ENCODE measurements around the gene ZNF804B.

Gene ZNF804B

DNA sequence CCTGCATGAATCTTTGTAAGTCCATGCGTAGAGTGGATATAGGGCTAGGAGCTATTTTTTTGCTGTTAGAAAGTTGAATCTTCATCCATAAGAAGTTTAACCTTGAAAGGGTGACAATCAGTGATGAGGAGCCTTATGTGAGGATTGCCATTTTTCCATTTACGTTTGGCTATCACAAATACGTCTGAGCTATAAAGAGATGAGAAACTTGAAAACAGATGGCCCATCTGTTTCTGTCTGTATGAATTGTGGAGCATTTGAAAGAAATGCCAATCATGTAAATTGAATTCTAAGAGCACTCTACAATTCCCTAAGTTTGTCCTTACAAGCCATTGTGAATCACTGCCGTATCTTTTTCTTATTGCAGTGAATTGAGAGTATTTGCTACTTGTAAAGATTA lies 205.9 kb downstream of the ZNF804B start:
- H3K4me1 ChIP-seq (ENCODE audit: insufficient read depth, low read length) = peaks cover 4% of the 10 kb centered on the region; the same call in 1 of the 2 replicates
- no peaks in the 10 kb centered on the region for H3K36me3 ChIP-seq (ENCODE audit: insufficient read depth, low read length)
- no peak overlapping the region for H3K9ac ChIP-seq (ENCODE audit: low read depth, low read length)
- H3K9me3 ChIP-seq (ENCODE audit: control insufficient read depth, insufficient read depth, low read length) = no peaks in the 10 kb centered on the region

GRCh38 chr7:88967432-88967831 lies 207.9 kb downstream of the ZNF804B start:
- Histone ChIP-seq H3K36me3 (ENCODE audit: insufficient read depth, low read length) (no peaks in the 10 kb centered on the region), H3K9me3 (ENCODE audit: control insufficient read depth, insufficient read depth, low read length) (no peaks in the 10 kb centered on the region), H3K9ac (ENCODE audit: low read depth, low read length) (no peak overlapping the region), H3K4me1 (ENCODE audit: insufficient read depth, low read length) (peaks cover 4% of the 10 kb centered on the region; the same call in 1 of the 2 replicates)

- H3K9ac ChIP-seq (ENCODE audit: low read depth, low read length) = no peak overlapping the region
- peaks cover 4% of the 10 kb centered on the region; the same call in 1 of the 2 replicates for H3K4me1 ChIP-seq (ENCODE audit: insufficient read depth, low read length)
- no peaks in the 10 kb centered on the region for H3K9me3 ChIP-seq (ENCODE audit: control insufficient read depth, insufficient read depth, low read length)
These were observed 209.7 kb downstream of the ZNF804B start for GRCh38 chr7:88969167-88969566.

GRCh38 chr7:88985295-88985694 lies 225.8 kb downstream of the ZNF804B start:
- H3K4me1 ChIP-seq (ENCODE audit: insufficient read depth, low read length) = no peaks in the 10 kb centered on the region
- no peak overlapping the region for H3K9ac ChIP-seq (ENCODE audit: low read depth, low read length)
- H3K9me3 ChIP-seq (ENCODE audit: control insufficient read depth, insufficient read depth, low read length) = no peaks in the 10 kb centered on the region
- H3K36me3 ChIP-seq (ENCODE audit: insufficient read depth, low read length) = no peaks in the 10 kb centered on the region

More at GRCh38 chr7:88969167-88969566, 209.7 kb downstream of the ZNF804B start:
- H3K36me3 ChIP-seq (ENCODE audit: insufficient read depth, low read length) = no peaks in the 10 kb centered on the region

DNA sequence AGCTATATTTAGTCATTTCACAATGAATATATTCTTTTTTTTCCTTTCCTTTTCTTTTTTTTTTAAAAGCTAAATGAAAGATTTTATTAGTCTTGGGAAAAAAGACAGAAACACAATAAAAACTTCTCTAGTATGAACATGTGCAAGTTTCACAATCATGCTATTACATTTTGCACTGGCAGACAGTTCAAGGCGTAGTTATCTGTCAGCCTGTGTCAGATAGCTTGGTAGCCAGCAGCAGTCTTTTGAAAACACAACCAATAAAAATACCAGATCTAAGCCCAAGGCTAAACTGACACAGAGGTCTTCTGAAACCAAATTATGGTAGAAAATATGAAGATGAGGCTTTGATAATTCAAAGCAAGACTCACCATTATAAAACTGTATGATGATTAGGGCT lies 241.8 kb downstream of the ZNF804B start:
- no peaks in the 10 kb centered on the region for H3K4me1 ChIP-seq (ENCODE audit: insufficient read depth, low read length)
- no peaks in the 10 kb centered on the region for H3K36me3 ChIP-seq (ENCODE audit: insufficient read depth, low read length)
- H3K9ac ChIP-seq (ENCODE audit: low read depth, low read length) = no peak overlapping the region
- H3K9me3 ChIP-seq (ENCODE audit: control insufficient read depth, insufficient read depth, low read length) = no peaks in the 10 kb centered on the region

GRCh38 chr7:89002981-89003956 lies 243.8 kb downstream of the ZNF804B start:
- H3K4me1 ChIP-seq (ENCODE audit: insufficient read depth, low read length) = no peaks in the 10 kb centered on the region
- H3K36me3 ChIP-seq (ENCODE audit: insufficient read depth, low read length) = no peaks in the 10 kb centered on the region
- no peaks in the 10 kb centered on the region for H3K9me3 ChIP-seq (ENCODE audit: control insufficient read depth, insufficient read depth, low read length)
- no peak overlapping the region for H3K9ac ChIP-seq (ENCODE audit: low read depth, low read length)

DNA sequence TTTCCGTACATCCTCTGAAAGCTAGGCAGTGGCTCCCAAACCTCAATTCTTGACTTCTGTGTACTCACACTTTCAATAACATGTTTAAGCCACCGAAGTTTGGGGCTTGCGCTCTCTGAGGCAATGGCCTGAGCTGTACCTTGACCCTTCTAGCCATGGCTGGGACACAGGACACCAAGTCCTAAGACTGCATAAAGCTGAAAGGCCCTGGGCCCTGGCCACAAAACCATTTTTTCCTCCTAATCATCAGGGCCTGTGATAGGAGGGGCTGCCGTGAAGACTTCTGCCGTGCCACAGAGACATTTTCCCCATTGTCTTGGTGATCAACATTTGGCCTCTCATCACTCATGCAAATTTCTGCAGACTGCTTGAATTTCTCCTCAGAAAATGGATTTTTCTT lies 252.5 kb downstream of the ZNF804B start:
- 0 out of 2 replicates have a peak, but pooled peaks cover 3% of the 10 kb centered on the region for H3K9me3 ChIP-seq (ENCODE audit: control insufficient read depth, insufficient read depth, low read length)
- H3K9ac ChIP-seq (ENCODE audit: low read depth, low read length) = no peak overlapping the region
- H3K4me1 ChIP-seq (ENCODE audit: insufficient read depth, low read length) = no peaks in the 10 kb centered on the region
- no peaks in the 10 kb centered on the region for H3K36me3 ChIP-seq (ENCODE audit: insufficient read depth, low read length)

- Histone ChIP-seq H3K9me3 (ENCODE audit: control insufficient read depth, insufficient read depth, low read length) (no peaks in the 10 kb centered on the region), H3K36me3 (ENCODE audit: insufficient read depth, low read length) (no peaks in the 10 kb centered on the region), H3K4me1 (ENCODE audit: insufficient read depth, low read length) (no peaks in the 10 kb centered on the region), H3K9ac (ENCODE audit: low read depth, low read length) (no peak overlapping the region)
These were observed 258.2 kb downstream of the ZNF804B start for GRCh38 chr7:89017695-89018094.

GRCh38 chr7:89021741-89022140 lies 262.2 kb downstream of the ZNF804B start:
- Histone ChIP-seq H3K36me3 (ENCODE audit: insufficient read depth, low read length) (no peaks in the 10 kb centered on the region), H3K4me1 (ENCODE audit: insufficient read depth, low read length) (peaks cover 10% of the 10 kb centered on the region; the same call in 1 of the 2 replicates), H3K9me3 (ENCODE audit: control insufficient read depth, insufficient read depth, low read length) (no peaks in the 10 kb centered on the region), H3K9ac (ENCODE audit: low read depth, low read length) (no peak overlapping the region)

- peaks cover 10% of the 10 kb centered on the region; the same call in 1 of the 2 replicates for H3K4me1 ChIP-seq (ENCODE audit: insufficient read depth, low read length)
- H3K9me3 ChIP-seq (ENCODE audit: control insufficient read depth, insufficient read depth, low read length) = no peaks in the 10 kb centered on the region
- no peaks in the 10 kb centered on the region for H3K36me3 ChIP-seq (ENCODE audit: insufficient read depth, low read length)
- H3K9ac ChIP-seq (ENCODE audit: low read depth, low read length) = no peak overlapping the region
These were observed 263.7 kb downstream of the ZNF804B start for GRCh38 chr7:89023206-89023605.

DNA sequence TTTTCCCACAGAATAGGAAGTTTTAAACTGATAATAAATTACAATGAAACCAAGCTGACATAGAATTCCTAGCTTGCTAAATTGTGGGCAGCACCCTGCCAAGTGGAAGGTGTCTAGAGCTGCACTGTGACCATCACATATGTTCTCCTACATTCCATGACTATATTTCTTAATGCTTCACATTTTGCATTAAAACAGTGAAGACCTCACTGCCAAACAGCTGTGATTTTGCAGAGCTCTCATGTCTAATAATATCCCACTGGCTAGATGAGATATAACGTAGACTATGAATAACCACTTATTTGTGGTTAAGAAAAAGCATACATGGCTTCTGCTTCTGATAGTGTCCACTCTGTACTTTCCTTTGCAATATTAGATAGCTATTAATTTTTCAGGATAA lies 264.4 kb downstream of the ZNF804B start:
- Histone ChIP-seq H3K36me3 (ENCODE audit: insufficient read depth, low read length) (no peaks in the 10 kb centered on the region), H3K9me3 (ENCODE audit: control insufficient read depth, insufficient read depth, low read length) (no peaks in the 10 kb centered on the region), H3K4me1 (ENCODE audit: insufficient read depth, low read length) (peaks cover 10% of the 10 kb centered on the region; the same call in 1 of the 2 replicates), H3K9ac (ENCODE audit: low read depth, low read length) (no peak overlapping the region)

DNA sequence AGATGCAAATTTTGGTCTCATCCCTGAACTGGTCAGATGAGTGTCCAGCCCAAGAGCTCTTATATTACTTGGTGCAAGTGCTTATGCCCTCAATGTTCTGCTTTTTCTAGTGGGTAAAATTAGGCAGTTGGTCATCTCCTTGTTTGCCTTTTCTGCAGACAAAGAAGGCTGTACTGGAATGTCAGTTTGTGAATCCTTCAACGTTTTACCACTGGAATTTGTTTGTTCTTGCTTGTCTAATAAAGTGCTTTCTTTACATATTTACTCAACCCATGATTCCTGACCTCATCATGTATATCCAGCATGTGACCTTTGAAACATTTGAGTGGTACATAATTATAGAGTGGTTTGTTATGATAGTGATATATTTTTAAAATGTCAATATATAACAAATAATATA lies 268.3 kb downstream of the ZNF804B start:
- H3K36me3 ChIP-seq (ENCODE audit: insufficient read depth, low read length) = no peaks in the 10 kb centered on the region
- no peak overlapping the region for H3K9ac ChIP-seq (ENCODE audit: low read depth, low read length)
- H3K9me3 ChIP-seq (ENCODE audit: control insufficient read depth, insufficient read depth, low read length) = no peaks in the 10 kb centered on the region
- peaks cover 10% of the 10 kb centered on the region; the same call in 1 of the 2 replicates for H3K4me1 ChIP-seq (ENCODE audit: insufficient read depth, low read length)

DNA sequence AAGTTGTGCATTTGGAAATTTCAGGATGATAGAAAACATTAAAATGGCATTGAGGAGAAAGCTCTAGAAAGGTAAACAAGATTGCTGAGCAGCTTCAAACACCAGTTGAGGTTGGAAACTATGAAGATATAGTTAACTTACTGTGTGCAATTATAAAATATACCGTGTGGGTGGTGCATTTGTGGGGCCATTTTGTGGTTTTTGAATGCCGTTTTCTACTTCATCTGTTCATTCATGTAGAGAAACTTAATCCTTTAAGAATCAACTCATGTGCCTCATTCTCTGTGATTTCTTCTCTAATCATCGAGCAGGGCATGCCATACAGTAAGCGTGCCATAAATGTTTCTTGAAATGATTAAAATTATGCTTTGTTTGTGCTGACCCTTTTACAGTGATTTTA lies 268.8 kb downstream of the ZNF804B start:
- H3K9ac ChIP-seq (ENCODE audit: low read depth, low read length) = no peak overlapping the region
- no peaks in the 10 kb centered on the region for H3K9me3 ChIP-seq (ENCODE audit: control insufficient read depth, insufficient read depth, low read length)
- no peaks in the 10 kb centered on the region for H3K36me3 ChIP-seq (ENCODE audit: insufficient read depth, low read length)
- peaks cover 8% of the 10 kb centered on the region; the same call in 1 of the 2 replicates for H3K4me1 ChIP-seq (ENCODE audit: insufficient read depth, low read length)

DNA sequence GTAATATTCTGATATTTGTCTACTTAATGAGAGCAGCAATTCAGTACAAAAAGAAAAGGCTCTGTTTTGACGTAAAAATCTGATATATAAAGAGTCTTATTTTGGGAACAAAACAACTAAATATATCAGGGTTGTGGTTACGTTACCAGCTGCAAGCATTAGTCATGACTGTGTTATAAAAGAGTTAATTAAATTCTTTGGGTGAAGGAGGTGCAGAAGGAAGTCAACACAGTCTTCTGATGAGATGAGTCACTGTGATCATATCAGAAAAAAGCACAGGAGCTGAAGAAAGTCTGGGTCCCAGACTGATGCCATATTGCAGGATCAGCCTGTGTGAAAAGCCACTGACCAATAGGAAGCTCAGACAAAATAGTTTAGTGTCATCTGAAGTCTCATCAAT lies 270.4 kb downstream of the ZNF804B start:
- H3K36me3 ChIP-seq (ENCODE audit: insufficient read depth, low read length) = no peaks in the 10 kb centered on the region
- no peak overlapping the region for H3K9ac ChIP-seq (ENCODE audit: low read depth, low read length)
- H3K4me1 ChIP-seq (ENCODE audit: insufficient read depth, low read length) = no peaks in the 10 kb centered on the region
- H3K9me3 ChIP-seq (ENCODE audit: control insufficient read depth, insufficient read depth, low read length) = no peaks in the 10 kb centered on the region

- peaks cover 3% of the 10 kb centered on the region; the same call in 1 of the 2 replicates for H3K9me3 ChIP-seq (ENCODE audit: control insufficient read depth, insufficient read depth, low read length)
- H3K4me1 ChIP-seq (ENCODE audit: insufficient read depth, low read length) = no peaks in the 10 kb centered on the region
- H3K36me3 ChIP-seq (ENCODE audit: insufficient read depth, low read length) = no peaks in the 10 kb centered on the region
- no peak overlapping the region for H3K9ac ChIP-seq (ENCODE audit: low read depth, low read length)
These were observed 281.7 kb downstream of the ZNF804B start for GRCh38 chr7:89041240-89041639.
